Measurements from ENCODE around the gene ATP5F1D. TPM values are rescaled to one million over a fixed set of nuclear protein-coding genes. Genes with fewer than 3 reads are reported as not detected.

The ATP5F1D gene
- total and polyA plus RNA-seq, 2 experiments from 2014 or later = 139 to 396 TPM

DNA sequence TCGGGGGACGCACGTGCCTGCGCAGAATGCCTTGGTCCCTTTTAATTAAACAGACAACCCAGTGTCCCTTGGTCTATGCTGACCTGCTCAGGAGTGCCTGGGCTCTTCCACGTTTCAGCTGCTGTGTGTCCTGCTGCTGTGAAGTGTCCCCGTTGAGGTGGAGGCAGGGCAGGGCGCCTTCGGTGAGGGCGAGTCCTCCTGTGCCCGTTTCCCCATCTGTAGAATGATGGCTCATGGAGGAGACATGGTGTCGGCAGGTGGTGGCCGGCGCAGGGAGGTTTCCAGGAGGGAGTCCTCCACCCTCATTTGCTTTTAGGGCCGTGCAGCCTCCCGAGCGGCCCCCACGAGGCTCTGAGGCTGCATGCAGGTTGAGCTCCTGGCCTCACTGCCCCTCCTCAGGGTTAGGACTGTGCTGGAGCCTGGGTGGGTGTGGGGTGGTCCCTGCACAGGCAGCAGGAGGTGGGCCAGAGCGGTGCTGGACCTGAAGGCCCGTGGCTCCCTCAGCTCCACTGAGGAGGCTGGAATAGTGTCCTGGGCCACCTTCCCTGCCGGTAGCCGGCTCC is 27.2 kb upstream of the ATP5F1D start:
- Histone ChIP-seq H3K4me1 (ENCODE audit: insufficient read depth) (peaks cover 19% of the 10 kb centered on the region; the same call in 1 of the 2 replicates), H3F3A (replicated peaks; ENCODE audit: low read depth) (peaks cover 14% of the 10 kb centered on the region), H3K27me3 (ENCODE audit: insufficient read depth) (no peaks in the 10 kb centered on the region), H4K20me1 (replicated peaks; ENCODE audit: insufficient read depth) (peaks cover 51% of the 10 kb centered on the region; the same call in 1 of the 2 replicates), H3K79me2 (replicated peaks; ENCODE audit: insufficient read depth) (peaks cover 94% of the 10 kb centered on the region), H2AFZ (no peak overlapping the region), H3K9me2 (ENCODE audit: insufficient read depth) (no peaks in the 10 kb centered on the region), H3K36me3 (ENCODE audit: insufficient read depth) (no peaks in the 10 kb centered on the region; the same call in 1 of the 2 replicates), H3K4me3 (no peak overlapping the region), H3K27ac (ENCODE audit: low read depth) (peak overlapping the region; percentile 84), H3K4me2 (no peak overlapping the region)
- Mint-ChIP-seq H3K4me1 (peaks cover 34% of the 10 kb centered on the region), H3K36me3 (ENCODE audit: low read depth) (peaks cover 15% of the 10 kb centered on the region), H3K9me3 (no peaks in the 10 kb centered on the region), H3K4me3 (no peak overlapping the region), H3K27ac (peak overlapping the region; percentile 81; the same call in 1 of the 2 replicates), H3K27me3 (ENCODE audit: insufficient read depth, low read depth, poor library complexity) (peaks cover 11% of the 10 kb centered on the region)
- TF ChIP-seq, protein P1, sequence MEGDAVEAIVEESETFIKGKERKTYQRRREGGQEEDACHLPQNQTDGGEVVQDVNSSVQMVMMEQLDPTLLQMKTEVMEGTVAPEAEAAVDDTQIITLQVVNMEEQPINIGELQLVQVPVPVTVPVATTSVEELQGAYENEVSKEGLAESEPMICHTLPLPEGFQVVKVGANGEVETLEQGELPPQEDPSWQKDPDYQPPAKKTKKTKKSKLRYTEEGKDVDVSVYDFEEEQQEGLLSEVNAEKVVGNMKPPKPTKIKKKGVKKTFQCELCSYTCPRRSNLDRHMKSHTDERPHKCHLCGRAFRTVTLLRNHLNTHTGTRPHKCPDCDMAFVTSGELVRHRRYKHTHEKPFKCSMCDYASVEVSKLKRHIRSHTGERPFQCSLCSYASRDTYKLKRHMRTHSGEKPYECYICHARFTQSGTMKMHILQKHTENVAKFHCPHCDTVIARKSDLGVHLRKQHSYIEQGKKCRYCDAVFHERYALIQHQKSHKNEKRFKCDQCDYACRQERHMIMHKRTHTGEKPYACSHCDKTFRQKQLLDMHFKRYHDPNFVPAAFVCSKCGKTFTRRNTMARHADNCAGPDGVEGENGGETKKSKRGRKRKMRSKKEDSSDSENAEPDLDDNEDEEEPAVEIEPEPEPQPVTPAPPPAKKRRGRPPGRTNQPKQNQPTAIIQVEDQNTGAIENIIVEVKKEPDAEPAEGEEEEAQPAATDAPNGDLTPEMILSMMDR (conservative IDR thresholded peaks at IDR 0.05; ENCODE audit: low read depth in 2 of 2) = no peak
- TF ChIP-seq JUNB (IDR thresholded peaks at IDR 0.05; ENCODE audit: unreplicated experiment) = no peak
- TF ChIP-seq, protein P2, sequence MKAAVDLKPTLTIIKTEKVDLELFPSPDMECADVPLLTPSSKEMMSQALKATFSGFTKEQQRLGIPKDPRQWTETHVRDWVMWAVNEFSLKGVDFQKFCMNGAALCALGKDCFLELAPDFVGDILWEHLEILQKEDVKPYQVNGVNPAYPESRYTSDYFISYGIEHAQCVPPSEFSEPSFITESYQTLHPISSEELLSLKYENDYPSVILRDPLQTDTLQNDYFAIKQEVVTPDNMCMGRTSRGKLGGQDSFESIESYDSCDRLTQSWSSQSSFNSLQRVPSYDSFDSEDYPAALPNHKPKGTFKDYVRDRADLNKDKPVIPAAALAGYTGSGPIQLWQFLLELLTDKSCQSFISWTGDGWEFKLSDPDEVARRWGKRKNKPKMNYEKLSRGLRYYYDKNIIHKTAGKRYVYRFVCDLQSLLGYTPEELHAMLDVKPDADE (IDR thresholded peaks at IDR 0.05) = no peak
- TF ChIP-seq NANOG (IDR thresholded peaks at IDR 0.05; ENCODE audit: borderline replicate concordance) = no peak
- no peak for TF ChIP-seq EZH2 (IDR thresholded peaks at IDR 0.05; ENCODE audit: low read depth, unreplicated experiment)
- no peak for TF ChIP-seq ZNF114 (CRISPR knock-in tag; IDR thresholded peaks at IDR 0.05)
- TF ChIP-seq CREB1 (CRISPR knock-in tag; IDR thresholded peaks at IDR 0.05; ENCODE audit: low read depth) = no peak
- TF ChIP-seq, protein P3, sequence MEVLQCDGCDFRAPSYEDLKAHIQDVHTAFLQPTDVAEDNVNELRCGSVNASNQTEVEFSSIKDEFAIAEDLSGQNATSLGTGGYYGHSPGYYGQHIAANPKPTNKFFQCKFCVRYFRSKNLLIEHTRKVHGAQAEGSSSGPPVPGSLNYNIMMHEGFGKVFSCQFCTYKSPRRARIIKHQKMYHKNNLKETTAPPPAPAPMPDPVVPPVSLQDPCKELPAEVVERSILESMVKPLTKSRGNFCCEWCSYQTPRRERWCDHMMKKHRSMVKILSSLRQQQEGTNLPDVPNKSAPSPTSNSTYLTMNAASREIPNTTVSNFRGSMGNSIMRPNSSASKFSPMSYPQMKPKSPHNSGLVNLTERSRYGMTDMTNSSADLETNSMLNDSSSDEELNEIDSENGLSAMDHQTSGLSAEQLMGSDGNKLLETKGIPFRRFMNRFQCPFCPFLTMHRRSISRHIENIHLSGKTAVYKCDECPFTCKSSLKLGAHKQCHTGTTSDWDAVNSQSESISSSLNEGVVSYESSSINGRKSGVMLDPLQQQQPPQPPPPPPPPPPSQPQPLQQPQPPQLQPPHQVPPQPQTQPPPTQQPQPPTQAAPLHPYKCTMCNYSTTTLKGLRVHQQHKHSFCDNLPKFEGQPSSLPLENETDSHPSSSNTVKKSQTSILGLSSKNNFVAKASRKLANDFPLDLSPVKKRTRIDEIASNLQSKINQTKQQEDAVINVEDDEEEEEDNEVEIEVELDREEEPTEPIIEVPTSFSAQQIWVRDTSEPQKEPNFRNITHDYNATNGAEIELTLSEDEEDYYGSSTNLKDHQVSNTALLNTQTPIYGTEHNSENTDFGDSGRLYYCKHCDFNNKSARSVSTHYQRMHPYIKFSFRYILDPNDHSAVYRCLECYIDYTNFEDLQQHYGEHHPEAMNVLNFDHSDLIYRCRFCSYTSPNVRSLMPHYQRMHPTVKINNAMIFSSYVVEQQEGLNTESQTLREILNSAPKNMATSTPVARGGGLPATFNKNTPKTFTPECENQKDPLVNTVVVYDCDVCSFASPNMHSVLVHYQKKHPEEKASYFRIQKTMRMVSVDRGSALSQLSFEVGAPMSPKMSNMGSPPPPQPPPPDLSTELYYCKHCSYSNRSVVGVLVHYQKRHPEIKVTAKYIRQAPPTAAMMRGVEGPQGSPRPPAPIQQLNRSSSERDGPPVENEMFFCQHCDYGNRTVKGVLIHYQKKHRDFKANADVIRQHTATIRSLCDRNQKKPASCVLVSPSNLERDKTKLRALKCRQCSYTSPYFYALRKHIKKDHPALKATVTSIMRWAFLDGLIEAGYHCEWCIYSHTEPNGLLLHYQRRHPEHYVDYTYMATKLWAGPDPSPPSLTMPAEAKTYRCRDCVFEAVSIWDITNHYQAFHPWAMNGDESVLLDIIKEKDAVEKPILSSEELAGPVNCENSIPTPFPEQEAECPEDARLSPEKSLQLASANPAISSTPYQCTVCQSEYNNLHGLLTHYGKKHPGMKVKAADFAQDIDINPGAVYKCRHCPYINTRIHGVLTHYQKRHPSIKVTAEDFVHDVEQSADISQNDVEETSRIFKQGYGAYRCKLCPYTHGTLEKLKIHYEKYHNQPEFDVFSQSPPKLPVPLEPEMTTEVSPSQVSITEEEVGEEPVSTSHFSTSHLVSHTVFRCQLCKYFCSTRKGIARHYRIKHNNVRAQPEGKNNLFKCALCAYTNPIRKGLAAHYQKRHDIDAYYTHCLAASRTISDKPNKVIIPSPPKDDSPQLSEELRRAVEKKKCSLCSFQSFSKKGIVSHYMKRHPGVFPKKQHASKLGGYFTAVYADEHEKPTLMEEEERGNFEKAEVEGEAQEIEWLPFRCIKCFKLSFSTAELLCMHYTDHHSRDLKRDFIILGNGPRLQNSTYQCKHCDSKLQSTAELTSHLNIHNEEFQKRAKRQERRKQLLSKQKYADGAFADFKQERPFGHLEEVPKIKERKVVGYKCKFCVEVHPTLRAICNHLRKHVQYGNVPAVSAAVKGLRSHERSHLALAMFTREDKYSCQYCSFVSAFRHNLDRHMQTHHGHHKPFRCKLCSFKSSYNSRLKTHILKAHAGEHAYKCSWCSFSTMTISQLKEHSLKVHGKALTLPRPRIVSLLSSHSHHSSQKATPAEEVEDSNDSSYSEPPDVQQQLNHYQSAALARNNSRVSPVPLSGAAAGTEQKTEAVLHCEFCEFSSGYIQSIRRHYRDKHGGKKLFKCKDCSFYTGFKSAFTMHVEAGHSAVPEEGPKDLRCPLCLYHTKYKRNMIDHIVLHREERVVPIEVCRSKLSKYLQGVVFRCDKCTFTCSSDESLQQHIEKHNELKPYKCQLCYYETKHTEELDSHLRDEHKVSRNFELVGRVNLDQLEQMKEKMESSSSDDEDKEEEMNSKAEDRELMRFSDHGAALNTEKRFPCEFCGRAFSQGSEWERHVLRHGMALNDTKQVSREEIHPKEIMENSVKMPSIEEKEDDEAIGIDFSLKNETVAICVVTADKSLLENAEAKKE (CRISPR knock-in tag; IDR thresholded peaks at IDR 0.05) = no peak
- DNase-seq (ENCODE audit: low spot score) (no peak), ATAC-seq (no peak)

Data from GM23338 (cell line).